Measurements from ENCODE around the gene YPEL4.

The YPEL4 gene

DNA sequence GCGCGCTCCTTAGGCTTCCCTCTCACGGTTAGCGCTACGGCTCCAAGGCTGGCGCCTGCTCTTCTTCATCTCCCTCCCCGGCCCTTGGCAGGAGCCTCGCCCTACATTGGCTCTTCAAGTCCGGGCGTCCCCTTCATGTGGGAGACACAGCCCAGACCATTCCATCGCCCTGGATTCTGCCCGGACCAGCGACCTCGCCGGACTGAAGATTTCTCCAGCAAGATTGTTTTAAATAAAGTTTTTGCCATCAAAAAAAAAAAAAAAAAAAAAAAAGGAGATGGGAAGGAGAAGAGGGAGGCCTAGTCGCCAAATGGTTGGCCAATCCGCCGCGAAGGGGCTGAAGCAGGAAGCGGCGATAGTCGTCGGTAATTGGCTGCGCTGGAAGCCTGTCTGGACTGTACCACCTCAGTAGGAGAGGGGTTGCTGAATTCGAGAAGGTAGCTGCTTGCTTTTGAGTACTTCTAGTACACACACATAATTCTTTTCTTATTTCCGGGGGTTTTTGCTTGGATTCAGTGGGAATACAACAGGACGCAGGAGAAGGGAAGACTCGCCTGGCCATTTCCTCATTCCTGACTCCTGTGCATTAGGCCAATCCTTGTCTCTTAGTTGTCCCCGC, 17.5 kb upstream of the YPEL4 start:
- H4K20me1 ChIP-seq (ENCODE audit: control insufficient read depth, insufficient read depth, low read depth, low read length) = peaks cover 7% of the 10 kb centered on the region
- H3K4me2 ChIP-seq (ENCODE audit: low read length) = peak overlapping the region; percentile 70
- no peak for TF ChIP-seq EZH2phosphoT487 (IDR thresholded peaks at IDR 0.05; ENCODE audit: borderline replicate concordance, low read length)
- no peak for TF ChIP-seq CTCF (IDR thresholded peaks at IDR 0.05; ENCODE audit: low read depth, low read length, poor library complexity, severe bottlenecking)
- H3K9me2 ChIP-seq (replicated peaks; ENCODE audit: control insufficient read depth, low read length) = no peaks in the 10 kb centered on the region
- H3K4me3 ChIP-seq (ENCODE audit: low read length) = peak overlapping the region; percentile 84
- H3K27me3 ChIP-seq (ENCODE audit: control insufficient read depth, low read length) = no peaks in the 10 kb centered on the region
- peaks cover 5% of the 10 kb centered on the region; the same call in 1 of the 2 replicates for H3F3A ChIP-seq (ENCODE audit: control insufficient read depth, insufficient read depth)
- H3K79me2 ChIP-seq (ENCODE audit: control insufficient read depth, low read length) = peaks cover 45% of the 10 kb centered on the region
- peaks cover 21% of the 10 kb centered on the region for H3K4me1 ChIP-seq (ENCODE audit: control insufficient read depth, low read length)
- peak overlapping the region; percentile 72 for H3K27ac ChIP-seq (ENCODE audit: low read depth, low read length)
- H3K9me3 ChIP-seq (ENCODE audit: control insufficient read depth, insufficient read depth, low read length) = no peaks in the 10 kb centered on the region
- H3K36me3 ChIP-seq (ENCODE audit: control insufficient read depth, low read length) = peaks cover 38% of the 10 kb centered on the region

GRCh38 chr11:57663975-57664374, 14.3 kb upstream of the YPEL4 start:
- H3K36me3 ChIP-seq (ENCODE audit: control insufficient read depth, low read length) = peaks cover 42% of the 10 kb centered on the region
- H3F3A ChIP-seq (ENCODE audit: control insufficient read depth, insufficient read depth) = peaks cover 5% of the 10 kb centered on the region; the same call in 1 of the 2 replicates
- peaks cover 8% of the 10 kb centered on the region for H3K4me1 ChIP-seq (ENCODE audit: control insufficient read depth, low read length)
- no peak overlapping the region for H3K27ac ChIP-seq (ENCODE audit: low read depth, low read length)
- H3K4me3 ChIP-seq (ENCODE audit: low read length) = no peak overlapping the region
- H3K4me2 ChIP-seq (ENCODE audit: low read length) = no peak overlapping the region
- H4K20me1 ChIP-seq (ENCODE audit: control insufficient read depth, insufficient read depth, low read depth, low read length) = peaks cover 4% of the 10 kb centered on the region
- H3K9me3 ChIP-seq (ENCODE audit: control insufficient read depth, insufficient read depth, low read length) = no peaks in the 10 kb centered on the region
- H3K79me2 ChIP-seq (ENCODE audit: control insufficient read depth, low read length) = peaks cover 32% of the 10 kb centered on the region
- H3K27me3 ChIP-seq (ENCODE audit: control insufficient read depth, low read length) = no peaks in the 10 kb centered on the region
- no peaks in the 10 kb centered on the region for H3K9me2 ChIP-seq (replicated peaks; ENCODE audit: control insufficient read depth, low read length)
- TF ChIP-seq EZH2phosphoT487 (IDR thresholded peaks at IDR 0.05; ENCODE audit: borderline replicate concordance, low read length) (no peak), CTCF (IDR thresholded peaks at IDR 0.05; ENCODE audit: low read depth, low read length, poor library complexity, severe bottlenecking) (no peak)

DNA sequence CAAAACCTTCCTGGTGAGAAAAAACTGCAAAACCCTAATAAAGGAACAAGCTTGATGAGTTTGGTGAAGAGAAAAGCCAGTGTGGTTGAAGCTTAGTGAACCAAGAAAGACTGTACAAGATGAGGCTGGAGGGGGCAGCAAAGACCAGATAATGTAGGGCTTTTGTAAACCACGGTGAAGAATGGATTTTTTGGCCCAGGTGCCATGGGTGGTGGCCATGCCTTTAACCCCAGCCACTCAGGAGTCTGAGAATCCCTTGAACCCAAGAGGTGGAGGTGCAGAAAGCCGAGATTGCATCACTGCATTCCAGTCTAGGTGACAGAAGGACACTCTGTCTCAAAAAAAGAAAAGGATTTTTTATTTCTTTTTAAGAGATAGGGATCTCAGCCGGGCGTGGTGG, 13.2 kb upstream of the YPEL4 start:
- peaks cover 34% of the 10 kb centered on the region for H3K36me3 ChIP-seq (ENCODE audit: control insufficient read depth, low read length)

More for the DNA sequence above, 13.2 kb upstream of the YPEL4 start:
- Histone ChIP-seq H3K9me2 (replicated peaks; ENCODE audit: control insufficient read depth, low read length) (no peaks in the 10 kb centered on the region), H3K9me3 (ENCODE audit: control insufficient read depth, insufficient read depth, low read length) (no peaks in the 10 kb centered on the region), H3K4me2 (ENCODE audit: low read length) (no peak overlapping the region), H4K20me1 (ENCODE audit: control insufficient read depth, insufficient read depth, low read depth, low read length) (no peaks in the 10 kb centered on the region; the same call in 1 of the 2 replicates), H3K27ac (ENCODE audit: low read depth, low read length) (no peak overlapping the region), H3K27me3 (ENCODE audit: control insufficient read depth, low read length) (no peaks in the 10 kb centered on the region), H3K4me3 (ENCODE audit: low read length) (no peak overlapping the region), H3K4me1 (ENCODE audit: control insufficient read depth, low read length) (peaks cover 11% of the 10 kb centered on the region), H3F3A (ENCODE audit: control insufficient read depth, insufficient read depth) (peaks cover 5% of the 10 kb centered on the region; the same call in 1 of the 2 replicates), H3K79me2 (ENCODE audit: control insufficient read depth, low read length) (peaks cover 33% of the 10 kb centered on the region)
- TF ChIP-seq EZH2phosphoT487 (IDR thresholded peaks at IDR 0.05; ENCODE audit: borderline replicate concordance, low read length) = no peak
- peak; percentile 22 for TF ChIP-seq CTCF (IDR thresholded peaks at IDR 0.05; ENCODE audit: low read depth, low read length, poor library complexity, severe bottlenecking)
